GM20000 (cell line): ENCODE data around the gene CFAP100.

Experiments
- DNase-seq: peaks from one replicate; pipeline ENCODE4 v3.0.0; 2012; ENCODE audit warnings: low spot score
- CTCF ChIP-seq: IDR thresholded peaks from 2 replicates; pipeline ENCODE4 v1.5.1; 2012; ENCODE audit warnings: mild to moderate bottlenecking, control low read depth; ENCODE audit errors: extremely low read depth, missing control alignments

Gene CFAP100

GRCh38 chr3:126422571-126423091 is 27.9 kb downstream of the CFAP100 start:
- no peak for TF ChIP-seq CTCF
- no peak for DNase-seq

- TF ChIP-seq CTCF: no peak
- DNase-seq: no peak
These were observed 28.7 kb downstream of the CFAP100 start for GRCh38 chr3:126423191-126424038.

GRCh38 chr3:126424039-126424717 is 29.5 kb downstream of the CFAP100 start:
- DNase-seq: no peak
- TF ChIP-seq CTCF: no peak

- DNase-seq: no peak
- TF ChIP-seq CTCF: no peak
These were observed 30.0 kb downstream of the CFAP100 start for GRCh38 chr3:126424751-126425150.

- DNase-seq: peak; percentile 80
- no peak for TF ChIP-seq CTCF
These were observed 36.4 kb downstream of the CFAP100 start for GRCh38 chr3:126431103-126431534.

- no peak for DNase-seq
- no peak for TF ChIP-seq CTCF
These were observed 37.8 kb downstream of the CFAP100 start for GRCh38 chr3:126432361-126433104.

- DNase-seq: no peak
- no peak for TF ChIP-seq CTCF
These were observed 38.4 kb downstream of the CFAP100 start for GRCh38 chr3:126433105-126433430.
